IMR-90 (cell line): ENCODE data around the gene GOLT1A. TPM values are rescaled to one million over a fixed set of nuclear protein-coding genes. Genes with fewer than 3 reads are reported as not detected.

Experiments used
- ATAC-seq: fragments of 200-7000 bp; cut with Tn5 transposase; 2 replicates; pipeline ENCODE4 v1.9.1; 2020; ENCODE audit warnings: low read depth, mild to moderate bottlenecking, moderate library complexity
- BruUV-seq: library from RNA; stranded (reverse); fragments of 400-500 nt; replicated peaks from 2 replicates; lab custom pipeline; 2021; lab: Mats Ljungman, UMichigan
- CTCF ChIA-PET: fragments of 300-600 bp; formaldehyde crosslinking; extraction: SDS; loops from one replicate; lab custom pipeline; 2021; ENCODE audit warnings: antibody characterized with exemption; lab: Yijun Ruan, JAX
- POLR2A ChIA-PET: fragments of 300-600 bp; sonication (Branson Sonifier 250); formaldehyde crosslinking; loops from one replicate; lab custom pipeline; 2022; ENCODE audit warnings: antibody characterized with exemption; ENCODE audit not compliant: unreplicated experiment; lab: Charles Lee
- DNase-seq: peaks from one replicate; pipeline ENCODE4 v3.0.0; 2013
- H2AFZ ChIP-seq: replicated peaks from 2 replicates; pipeline ENCODE3; 2013; ENCODE audit warnings: low read length, mild to moderate bottlenecking; ENCODE audit not compliant: poor library complexity
- H2AK5ac ChIP-seq: 2 replicates; pipeline ENCODE4 v1.6.1; 2013; ENCODE audit warnings: low read depth, low read length, inconsistent platforms
- H2AK9ac ChIP-seq: replicated peaks from 2 replicates; pipeline ENCODE3; 2013; ENCODE audit warnings: mild to moderate bottlenecking, low read depth, low read length, moderate library complexity; ENCODE audit not compliant: poor library complexity
- H2BK120ac ChIP-seq: 2 replicates; pipeline ENCODE4 v1.6.1; 2013; ENCODE audit warnings: low read depth, low read length, inconsistent platforms
- H2BK15ac ChIP-seq: 3 replicates; pipeline ENCODE4 v1.6.1; 2013; ENCODE audit warnings: low read depth, low read length, inconsistent platforms
- H2BK20ac ChIP-seq: 2 replicates; pipeline ENCODE4 v1.6.1; 2013; ENCODE audit warnings: low read depth, mild to moderate bottlenecking, inconsistent platforms, low read length, moderate library complexity
- H2BK5ac ChIP-seq: 2 replicates; pipeline ENCODE4 v1.6.1; 2013; ENCODE audit warnings: mild to moderate bottlenecking, low read depth, low read length, inconsistent platforms; ENCODE audit not compliant: poor library complexity, severe bottlenecking
- H3K14ac ChIP-seq: replicated peaks from 2 replicates; pipeline ENCODE4 v1.6.1; 2013; ENCODE audit warnings: low read depth, low read length, inconsistent platforms
- H3K18ac ChIP-seq: 2 replicates; pipeline ENCODE4 v1.6.1; 2013; ENCODE audit warnings: low read depth, low read length, control low read depth
- H3K23ac ChIP-seq: 2 replicates; pipeline ENCODE4 v1.6.1; 2013; ENCODE audit warnings: low read depth, low read length, inconsistent platforms
- H3K27ac ChIP-seq: 2 replicates; pipeline ENCODE4 v1.5.1; 2013; ENCODE audit warnings: mild to moderate bottlenecking, control low read depth, low read length; ENCODE audit not compliant: insufficient read depth
- H3K27me3 ChIP-seq: 2 replicates; pipeline ENCODE4 v1.6.1; 2013; ENCODE audit warnings: low read length; ENCODE audit not compliant: control insufficient read depth, insufficient read depth
- H3K36me3 ChIP-seq: 2 replicates; pipeline ENCODE4 v1.6.1; 2013; ENCODE audit warnings: low read length, mixed read lengths; ENCODE audit not compliant: control insufficient read depth, insufficient read depth
- H3K4ac ChIP-seq: 2 replicates; pipeline ENCODE4 v1.6.1; 2013; ENCODE audit warnings: low read depth, low read length, inconsistent platforms
- H3K4me1 ChIP-seq: 2 replicates; pipeline ENCODE4 v1.6.1; 2013; ENCODE audit warnings: low read length, mixed read lengths; ENCODE audit not compliant: control insufficient read depth, insufficient read depth
- H3K4me2 ChIP-seq: 2 replicates; pipeline ENCODE4 v1.6.1; 2013; ENCODE audit warnings: low read depth, mild to moderate bottlenecking, control low read depth, low read length, moderate library complexity
- H3K4me3 ChIP-seq: 2 replicates; pipeline ENCODE4 v1.5.1; 2013; ENCODE audit warnings: low read depth, mild to moderate bottlenecking, control low read depth, low read length, moderate library complexity; ENCODE audit not compliant: insufficient read depth
- H3K56ac ChIP-seq: 2 replicates; pipeline ENCODE4 v1.6.1; 2013; ENCODE audit warnings: low read length, inconsistent platforms; ENCODE audit not compliant: insufficient read depth; ENCODE audit errors: extremely low read depth
- H3K79me1 ChIP-seq, 2 experiments: 2 replicates each; pipeline ENCODE4 v1.6.1; 2013; ENCODE audit warnings: low read length in 2 of 2, inconsistent platforms in 1 of 2, low read depth in 1 of 2
- H3K9ac ChIP-seq: 2 replicates; pipeline ENCODE4 v1.6.1; 2013; ENCODE audit warnings: low read depth, low read length, control low read depth
- H3K9me1 ChIP-seq: 2 replicates; pipeline ENCODE4 v1.6.1; 2013; ENCODE audit warnings: low read length, inconsistent platforms; ENCODE audit not compliant: insufficient read depth
- H3K9me3 ChIP-seq: 2 replicates; pipeline ENCODE4 v1.6.1; 2013; ENCODE audit warnings: low read length; ENCODE audit not compliant: control insufficient read depth, insufficient read depth
- H4K20me1 ChIP-seq: 2 replicates; pipeline ENCODE4 v1.6.1; 2013; ENCODE audit warnings: low read length, inconsistent platforms; ENCODE audit not compliant: insufficient read depth
- H4K5ac ChIP-seq: 2 replicates; pipeline ENCODE4 v1.6.1; 2013; ENCODE audit warnings: mild to moderate bottlenecking, low read depth, low read length, control low read depth
- H4K8ac ChIP-seq, 2 experiments: 2 replicates each; pipeline ENCODE4 v1.6.1; 2013; ENCODE audit warnings: low read depth in 2 of 2, low read length in 2 of 2, control low read depth in 1 of 2, inconsistent platforms in 1 of 2
- H4K91ac ChIP-seq: 2 replicates; pipeline ENCODE4 v1.6.1; 2013; ENCODE audit warnings: low read depth, low read length, inconsistent platforms; ENCODE audit not compliant: insufficient read depth
- BHLHE40 ChIP-seq: fragments of 150-350 bp; IDR thresholded peaks from 2 replicates; pipeline ENCODE4 v1.6.1; 2016; ENCODE audit warnings: mild to moderate bottlenecking, low read depth, low read length
- CEBPB ChIP-seq: IDR thresholded peaks from 2 replicates; pipeline ENCODE4 v1.6.1; 2012; ENCODE audit warnings: low read depth, low read length, improper control_type of control experiment
- CHD1 ChIP-seq: IDR thresholded peaks from 2 replicates; pipeline ENCODE4 v1.6.1; 2012; ENCODE audit warnings: low read depth, low read length, improper control_type of control experiment
- ELK1 ChIP-seq: fragments of 150-350 bp; IDR thresholded peaks from 2 replicates; pipeline ENCODE4 v1.6.1; 2016; ENCODE audit warnings: low read depth, mild to moderate bottlenecking, low read length, moderate library complexity, borderline replicate concordance
- FOS ChIP-seq: fragments of 150-350 bp; IDR thresholded peaks from 2 replicates; pipeline ENCODE4 v1.6.1; 2016; ENCODE audit warnings: low read depth, low read length
- MAFK ChIP-seq: IDR thresholded peaks from 2 replicates; pipeline ENCODE4 v1.6.1; 2012; ENCODE audit warnings: low read depth, low read length, improper control_type of control experiment
- MXI1 ChIP-seq: IDR thresholded peaks from 2 replicates; pipeline ENCODE4 v1.6.1; 2012; ENCODE audit warnings: low read depth, mild to moderate bottlenecking, low read length, moderate library complexity, borderline replicate concordance
- NFE2L2 ChIP-seq: fragments of 150-350 bp; IDR thresholded peaks from 2 replicates; pipeline ENCODE4 v1.6.1; 2016; ENCODE audit warnings: low read depth, mild to moderate bottlenecking, low read length
- POLR2A ChIP-seq: IDR thresholded peaks from 2 replicates; pipeline ENCODE4 v1.6.1; 2012; ENCODE audit warnings: mild to moderate bottlenecking, low read depth, low read length
- RAD21 ChIP-seq: IDR thresholded peaks from 2 replicates; pipeline ENCODE4 v1.6.1; 2012; ENCODE audit warnings: low read length, improper control_type of control experiment
- RCOR1 ChIP-seq: IDR thresholded peaks from 2 replicates; pipeline ENCODE4 v1.6.1; 2012; ENCODE audit warnings: mild to moderate bottlenecking, low read length, improper control_type of control experiment; ENCODE audit not compliant: insufficient replicate concordance
- RFX5 ChIP-seq: IDR thresholded peaks from 2 replicates; pipeline ENCODE4 v1.8.0; 2012; ENCODE audit warnings: low read depth, mild to moderate bottlenecking, low read length, moderate library complexity
- SMC3 ChIP-seq: fragments of 150-350 bp; IDR thresholded peaks from 2 replicates; pipeline ENCODE4 v1.6.1; 2016; ENCODE audit warnings: low read depth, mild to moderate bottlenecking, antibody characterized with exemption, low read length, moderate library complexity
- USF2 ChIP-seq: fragments of 150-350 bp; IDR thresholded peaks from 2 replicates; pipeline ENCODE4 v1.6.1; 2017; ENCODE audit warnings: mild to moderate bottlenecking, antibody characterized with exemption, low read length, low read depth
- WGBS, 2 experiments: methylation state at CpG; one replicate each; pipeline versions ENCODE4 v1.1.5 to v1.1.7; 2013; ENCODE audit warnings: missing lambda C conversion rate in 2 of 2; ENCODE audit not compliant: insufficient read length in 1 of 2; ENCODE audit errors: extremely low coverage in 2 of 2; 5-methylcytosine and 5-hydroxymethylcytosine counted together
- dilution Hi-C: fragments of 300-500 bp; cut with HindIII; formaldehyde crosslinking; loops from one replicate; pipeline ENCODE4 v1.14.3; 2018; ENCODE audit warnings: low sequenced_read_pairs; ENCODE audit not compliant: unreplicated experiment
- in situ Hi-C: fragments of 300-500 bp; cut with MboI; formaldehyde crosslinking; loops from 3 replicates; pipeline ENCODE4 v1.14.3; 2019; ENCODE audit warnings: low sequenced_read_pairs, inconsistent platforms, mixed read lengths
- intact Hi-C: fragments of 100-400 bp; cut with micrococcal nuclease; formaldehyde crosslinking; loops from 2 replicates; pipeline ENCODE4 v1.10.0; 2022
- polyA plus RNA-seq, 3 experiments: library from polyadenylated mRNA; depleted of rRNA; stranded (reverse); fragments of >200 nt; gene quantifications; 2 replicates each; pipeline ENCODE4 v1.2.3, GENCODE V29; 2012; ENCODE audit warnings: low replicate concordance in 1 of 3
- total RNA-seq: library from RNA; depleted of rRNA; stranded (reverse); fragments of >200 nt; gene quantifications from 2 replicates; pipeline ENCODE4 v1.2.3, GENCODE V29; 2012
- TF ChIP-seq, protein P1 (sequence below): conservative IDR thresholded peaks from 2 replicates; pipeline ENCODE4 v1.5.1; 2012; ENCODE audit warnings: mild to moderate bottlenecking, low read depth, low read length, improper control_type of control experiment

GOLT1A gene
- total and polyA plus RNA-seq, 2 of the 4 experiments (the other 2 are of a cell fraction) = 0.32 TPM; not detected in 1

- ATAC-seq = no peak
- Histone ChIP-seq H3K23ac (no peak overlapping the region), H3K4me2 (no peak overlapping the region), H4K20me1 (no peaks in the 10 kb centered on the region), H2BK120ac (no peak overlapping the region), H2AFZ (no peak overlapping the region), H2BK15ac (no peak overlapping the region; the same call in 2 of the 3 replicates), H4K8ac (no peak overlapping the region), H4K5ac (no peak overlapping the region), H3K4ac (no peak overlapping the region), H3K9ac (no peak overlapping the region), H3K36me3 (peaks cover 10% of the 10 kb centered on the region; the same call in 1 of the 2 replicates), H3K27ac (no peak overlapping the region), H3K79me1 (no peaks in the 10 kb centered on the region), H2AK5ac (no peak overlapping the region), H3K27me3 (no peaks in the 10 kb centered on the region), H3K56ac (no peak overlapping the region), H3K9me1 (peaks cover 2% of the 10 kb centered on the region; the same call in 1 of the 2 replicates), H3K9me3 (no peaks in the 10 kb centered on the region), H2BK20ac (no peak overlapping the region), H3K4me3 (no peak overlapping the region), H3K18ac (no peak overlapping the region), H2AK9ac (no peak overlapping the region), H3K14ac (no peak overlapping the region), H3K4me1 (peaks cover 17% of the 10 kb centered on the region), H2BK5ac (no peak overlapping the region), H4K91ac (no peak overlapping the region)
- no TSS peak for BruUV-seq
- no peak for DNase-seq
- 52% methylated on average over 2 of the region's 6 CpGs; no CpG with 5 or more reads in 1 of the 2 experiments for WGBS, 2 experiments
- intact Hi-C loops = no loop called here
- ChIA-PET POLR2A (no interaction called here), CTCF (no interaction called here)
- in situ Hi-C loops = loop anchor here (5.0 kb wide), 1 partner anchor 110 kb away; no protein-coding TSS in a partner anchor
- dilution Hi-C loops = no loop called here
- TF ChIP-seq POLR2A = no peak
- TF ChIP-seq RAD21 = no peak
- TF ChIP-seq BHLHE40 = no peak
- no peak for TF ChIP-seq MXI1
- no peak for TF ChIP-seq SMC3
- TF ChIP-seq, protein P1, sequence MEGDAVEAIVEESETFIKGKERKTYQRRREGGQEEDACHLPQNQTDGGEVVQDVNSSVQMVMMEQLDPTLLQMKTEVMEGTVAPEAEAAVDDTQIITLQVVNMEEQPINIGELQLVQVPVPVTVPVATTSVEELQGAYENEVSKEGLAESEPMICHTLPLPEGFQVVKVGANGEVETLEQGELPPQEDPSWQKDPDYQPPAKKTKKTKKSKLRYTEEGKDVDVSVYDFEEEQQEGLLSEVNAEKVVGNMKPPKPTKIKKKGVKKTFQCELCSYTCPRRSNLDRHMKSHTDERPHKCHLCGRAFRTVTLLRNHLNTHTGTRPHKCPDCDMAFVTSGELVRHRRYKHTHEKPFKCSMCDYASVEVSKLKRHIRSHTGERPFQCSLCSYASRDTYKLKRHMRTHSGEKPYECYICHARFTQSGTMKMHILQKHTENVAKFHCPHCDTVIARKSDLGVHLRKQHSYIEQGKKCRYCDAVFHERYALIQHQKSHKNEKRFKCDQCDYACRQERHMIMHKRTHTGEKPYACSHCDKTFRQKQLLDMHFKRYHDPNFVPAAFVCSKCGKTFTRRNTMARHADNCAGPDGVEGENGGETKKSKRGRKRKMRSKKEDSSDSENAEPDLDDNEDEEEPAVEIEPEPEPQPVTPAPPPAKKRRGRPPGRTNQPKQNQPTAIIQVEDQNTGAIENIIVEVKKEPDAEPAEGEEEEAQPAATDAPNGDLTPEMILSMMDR = no peak
- no peak for TF ChIP-seq RFX5
- TF ChIP-seq ELK1 = no peak
- no peak for TF ChIP-seq USF2
- TF ChIP-seq CHD1 = no peak
- TF ChIP-seq NFE2L2 = no peak
- no peak for TF ChIP-seq FOS
- no peak for TF ChIP-seq CEBPB
- TF ChIP-seq RCOR1 = no peak
- TF ChIP-seq MAFK = no peak
Measured at GRCh38 chr1:204251926-204252689, 38.3 kb upstream of the GOLT1A start.
